ENCODE results near the gene COL11A2.
"Not testable (repeated sequence)": the region's sequence is repeated elsewhere in the genome, so short reads cannot be mapped to it uniquely, and the experiment has no call there.

Gene COL11A2

DNA sequence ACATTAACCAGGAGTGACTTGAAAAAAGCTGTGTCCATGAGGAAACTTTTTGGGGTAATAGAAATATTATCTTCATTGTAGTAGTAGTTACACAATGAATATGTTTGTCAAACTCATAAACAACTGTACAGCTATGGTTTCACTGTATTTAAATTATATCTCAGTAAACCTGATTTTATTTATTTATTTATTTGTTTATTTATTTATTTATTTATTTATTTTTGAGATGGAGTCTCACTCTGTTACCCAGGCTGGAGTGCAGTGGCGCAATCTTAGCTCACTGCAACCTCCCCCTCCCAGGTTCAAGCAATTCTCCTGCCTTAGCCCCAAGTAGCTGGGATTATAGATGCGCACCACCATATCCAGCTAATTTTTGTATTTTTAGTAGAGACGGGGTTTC, 41.7 kb downstream of the COL11A2 start:
- not testable (repeated sequence) for DNase-seq

DNA sequence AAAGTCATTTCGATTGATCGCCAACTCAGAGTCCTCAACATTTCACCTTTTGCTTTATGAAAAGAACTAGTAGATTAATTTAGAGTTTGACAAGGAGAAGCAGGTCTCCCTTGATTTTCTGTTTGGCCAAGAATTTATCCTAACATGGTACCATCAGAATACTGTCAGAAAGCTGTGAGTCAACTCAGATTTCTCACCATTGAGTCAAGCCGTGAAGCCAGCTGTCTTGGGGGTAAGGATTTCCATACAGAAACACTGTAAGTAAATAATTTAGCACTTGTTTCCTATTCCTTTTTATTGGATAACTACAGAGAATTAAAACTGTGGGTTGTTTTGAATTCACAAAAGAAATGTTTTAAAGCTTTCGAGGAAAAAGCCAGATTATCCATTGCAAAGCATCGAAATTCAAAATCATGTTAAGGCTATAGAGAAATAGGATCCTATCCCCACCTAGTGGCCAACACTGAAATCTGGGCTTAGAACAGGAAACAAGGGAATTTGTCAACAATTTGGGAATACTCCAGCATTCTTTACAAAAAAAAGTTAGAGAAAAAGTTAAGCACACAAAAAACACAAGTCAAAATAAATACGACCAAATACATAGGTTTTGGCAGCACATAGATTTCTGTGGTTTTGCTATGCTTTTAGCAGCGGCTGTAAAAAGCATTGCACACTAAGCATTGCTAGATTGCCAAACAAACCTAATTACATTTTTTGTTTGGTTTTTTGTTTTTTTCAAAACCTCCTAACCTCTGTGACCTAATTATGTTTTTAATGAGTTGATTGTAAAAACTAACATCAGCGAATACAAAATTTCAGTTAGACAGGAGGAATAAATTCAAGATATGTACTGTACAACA, 44.2 kb downstream of the COL11A2 start:
- peak; percentile 50 for DNase-seq

DNA sequence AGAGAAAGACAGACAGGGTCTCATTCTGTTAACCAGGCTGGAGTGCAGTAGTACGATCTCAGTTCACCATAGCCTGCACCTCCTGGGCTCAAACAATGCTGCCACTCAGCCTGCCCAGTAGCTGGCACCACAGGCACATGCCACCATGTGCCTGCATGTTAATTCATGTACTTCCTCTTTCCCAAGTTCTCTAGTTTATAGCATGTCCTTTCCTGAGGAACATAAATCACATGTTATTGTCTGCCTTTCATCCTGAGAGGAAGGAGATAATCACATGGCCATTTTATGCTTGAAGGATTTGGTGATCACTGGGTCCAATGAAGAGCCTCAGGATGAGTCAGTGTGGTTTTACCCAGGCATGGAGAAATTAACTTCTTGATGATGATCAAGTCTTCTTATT, 47.9 kb downstream of the COL11A2 start:
- DNase-seq = peak; percentile 16

DNA sequence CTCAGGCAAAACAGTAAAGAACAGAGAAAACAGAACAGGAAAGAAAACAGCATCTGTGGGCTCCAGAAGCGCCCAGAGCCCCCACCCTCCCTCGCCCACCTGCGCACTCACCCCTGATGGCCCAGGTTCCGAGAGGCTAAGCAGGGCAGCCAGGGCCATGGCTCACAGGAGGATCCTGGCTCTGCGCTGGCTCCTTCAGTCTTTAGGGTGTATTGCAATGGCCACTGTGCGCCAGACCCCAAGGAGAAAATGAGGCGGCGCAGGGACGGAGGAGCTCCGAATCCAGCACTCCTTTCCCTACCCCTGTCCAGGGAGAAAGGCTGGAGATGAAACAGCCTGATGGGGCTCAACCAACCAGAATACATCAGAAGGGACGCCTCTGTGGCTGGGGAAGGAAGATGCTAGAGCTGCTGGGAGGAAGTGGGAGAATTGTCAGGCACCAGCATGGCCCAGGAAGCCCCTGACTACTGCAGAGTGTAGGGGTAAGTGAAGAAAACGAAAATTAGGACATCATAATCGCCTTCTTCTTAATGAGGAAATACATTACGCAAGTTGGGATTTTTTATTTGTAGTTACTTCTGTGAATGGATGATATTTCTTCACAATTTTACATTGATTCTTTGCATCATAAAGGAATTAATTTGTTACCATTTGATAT, 49.0 kb downstream of the COL11A2 start:
- no peak for DNase-seq

DNA sequence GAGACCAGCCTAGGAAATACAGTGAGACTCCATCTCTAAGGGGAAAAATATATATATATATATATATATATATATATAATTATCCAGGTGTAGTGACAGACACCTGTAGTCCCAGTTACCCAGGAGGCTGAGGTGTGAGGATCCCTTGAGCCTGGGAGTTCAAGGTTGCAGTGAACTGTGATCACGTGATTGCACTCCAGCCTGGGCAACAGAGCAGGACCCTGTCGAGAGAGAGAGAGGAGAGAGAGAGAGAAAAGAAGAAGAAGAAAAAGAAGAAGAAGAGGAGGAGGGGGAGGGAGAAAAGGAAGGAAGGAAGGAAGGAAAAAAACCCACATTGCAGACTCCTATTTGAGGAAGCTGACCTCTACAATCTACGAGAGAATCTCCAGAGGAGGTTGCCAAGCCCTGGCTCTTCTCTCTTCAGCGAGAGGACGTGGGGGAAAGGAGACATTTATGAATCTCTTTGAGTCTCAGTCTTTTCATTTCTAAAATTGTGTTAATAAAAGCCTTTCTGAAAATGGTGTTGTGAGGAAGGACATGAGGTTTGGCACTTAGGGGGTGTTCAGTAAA, 49.7 kb downstream of the COL11A2 start:
- DNase-seq = no peak

DNA sequence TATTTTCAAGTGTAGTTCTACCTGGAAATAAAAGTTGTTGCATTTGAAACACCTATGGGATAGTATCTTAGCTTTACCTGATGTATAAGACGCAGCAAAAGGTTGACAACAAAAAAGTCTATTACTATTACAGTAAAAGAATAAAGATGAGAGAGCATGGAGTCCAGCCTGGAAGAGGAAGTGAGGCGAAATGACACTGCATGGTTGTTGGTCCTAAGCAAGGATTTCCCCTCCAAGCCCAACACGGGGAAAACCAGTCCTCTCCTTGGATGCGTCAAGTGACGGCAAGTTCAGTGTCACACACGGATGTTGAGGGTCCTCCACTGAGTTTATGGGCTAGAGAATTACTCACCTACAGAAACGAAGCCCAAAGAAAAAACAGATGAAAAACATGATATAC, 51.7 kb downstream of the COL11A2 start:
- no peak for DNase-seq

DNA sequence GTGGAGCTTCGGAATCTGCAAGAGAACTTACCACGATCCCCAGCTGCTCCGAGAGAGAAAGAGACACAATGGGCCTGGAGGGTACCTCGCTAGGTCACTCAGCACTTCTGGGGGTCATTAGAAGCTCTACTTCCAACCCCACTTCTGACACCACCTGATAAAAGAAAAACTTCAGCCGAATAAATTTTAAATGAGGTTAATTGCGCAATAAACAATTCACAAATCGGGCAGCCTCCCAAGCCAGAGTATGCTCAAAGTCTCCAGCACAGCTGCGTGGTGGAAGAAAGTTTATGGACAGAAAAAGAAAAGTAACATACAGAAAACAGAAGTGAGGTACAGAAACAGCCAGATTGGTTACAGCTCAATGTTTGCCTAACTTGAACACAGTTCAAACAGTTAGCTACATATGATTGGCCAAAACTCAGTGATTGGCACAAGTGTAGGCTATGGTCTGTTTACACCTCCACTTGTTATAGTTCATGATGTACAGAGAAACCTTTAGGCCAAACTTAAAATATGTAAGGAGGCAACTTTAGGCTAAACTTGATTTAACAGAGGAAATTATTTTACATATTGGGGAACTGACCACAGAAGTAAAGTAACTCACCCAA, 52.6 kb downstream of the COL11A2 start:
- no peak for DNase-seq

DNA sequence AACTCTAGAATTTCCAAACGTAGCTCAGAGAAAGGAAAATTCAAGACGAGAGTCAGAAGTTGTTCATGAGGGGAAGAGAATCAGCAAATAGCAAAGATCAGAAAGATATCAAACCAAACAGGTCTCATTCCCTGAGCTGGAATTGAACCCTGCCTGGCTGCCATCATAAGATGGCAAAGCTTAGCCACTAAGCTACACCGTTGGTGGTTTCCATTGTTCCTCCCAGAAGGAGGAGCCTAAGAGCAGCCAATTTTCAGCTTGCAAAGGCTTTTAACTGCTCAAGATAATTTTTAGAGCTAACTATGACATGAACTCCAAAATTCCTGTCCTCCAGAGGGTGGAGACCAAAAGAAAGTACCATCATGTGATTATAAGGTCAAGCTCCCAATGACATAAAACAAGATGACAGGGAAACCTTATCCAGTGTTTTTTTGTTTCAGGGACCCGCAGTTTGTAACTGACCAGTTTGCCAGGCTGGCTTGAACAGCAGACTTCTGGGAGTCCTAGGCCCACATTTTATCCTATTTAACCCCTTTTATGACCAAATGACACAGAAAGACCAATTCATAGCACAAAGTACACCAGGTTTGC, 55.9 kb downstream of the COL11A2 start:
- no peak for DNase-seq

DNA sequence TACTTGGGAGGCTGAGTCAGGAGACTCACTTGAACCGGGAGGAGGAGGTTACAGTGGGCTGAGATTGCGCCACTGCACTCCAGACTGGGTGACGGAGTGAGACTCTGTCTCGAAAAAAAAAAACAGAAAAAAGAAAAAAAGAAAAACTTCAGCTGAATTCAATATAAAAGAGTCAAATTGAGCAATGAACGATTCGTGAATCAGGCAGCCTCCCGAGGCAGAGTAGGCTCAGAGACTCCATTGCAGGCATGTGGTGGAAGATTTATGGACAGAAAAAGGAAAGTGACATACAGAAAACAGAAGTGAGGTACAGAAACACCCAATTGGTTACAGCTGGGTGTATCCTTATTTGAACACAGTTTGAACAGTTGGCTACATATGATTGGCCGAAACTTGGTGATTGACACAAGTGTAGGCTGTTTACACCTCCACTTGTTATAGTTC, 60.2 kb downstream of the COL11A2 start:
- DNase-seq = peak; percentile 1

DNA sequence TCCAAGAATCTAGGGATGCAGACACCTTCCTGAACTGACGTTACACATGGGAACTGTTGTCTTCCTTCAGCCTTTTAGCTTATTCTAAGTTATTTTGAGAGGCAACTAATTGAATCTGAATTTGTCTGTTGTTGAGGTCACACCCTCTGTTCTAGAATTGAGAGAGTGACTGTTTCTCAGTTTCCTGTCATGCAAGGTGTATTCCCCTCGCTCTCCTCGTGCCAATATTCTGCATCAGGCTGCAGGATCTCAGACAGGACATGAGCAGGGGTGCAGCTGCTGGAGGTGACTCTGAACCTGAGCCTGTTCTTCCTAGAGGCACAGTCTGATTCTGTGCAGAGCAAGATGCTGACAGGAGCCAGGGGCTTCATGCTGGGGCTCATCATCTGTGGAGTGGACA, 63.9 kb downstream of the COL11A2 start:
- no peak for DNase-seq

DNA sequence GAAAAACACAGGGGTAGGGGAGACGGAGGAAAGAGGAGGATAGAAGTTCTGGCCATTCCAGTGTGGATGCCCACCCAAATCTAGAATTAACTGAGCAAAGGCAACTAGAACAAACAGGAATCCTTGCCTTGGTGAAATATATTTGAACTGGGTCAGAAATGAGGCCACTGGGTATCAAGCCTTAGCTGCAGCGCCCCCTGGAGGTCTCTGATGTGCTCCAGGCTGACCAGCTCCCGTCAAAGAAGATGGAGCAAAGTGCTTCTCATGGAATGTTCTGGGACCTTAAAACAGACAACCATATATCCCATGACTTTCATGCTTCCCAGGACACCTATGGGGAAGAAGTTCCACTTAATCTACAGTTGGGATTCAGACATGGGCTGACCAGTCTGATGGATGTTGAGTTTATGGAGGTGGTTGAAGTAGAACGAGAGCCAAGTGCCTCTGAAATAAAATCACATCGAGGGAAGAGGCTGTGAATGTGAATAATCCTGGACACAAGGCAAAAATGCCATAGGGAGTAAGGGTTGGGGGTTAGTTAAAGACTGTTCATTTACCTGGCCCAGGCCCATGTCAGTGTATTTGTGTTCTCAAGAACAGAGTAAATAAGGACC, 66.1 kb downstream of the COL11A2 start:
- peak; percentile 14 for DNase-seq

DNA sequence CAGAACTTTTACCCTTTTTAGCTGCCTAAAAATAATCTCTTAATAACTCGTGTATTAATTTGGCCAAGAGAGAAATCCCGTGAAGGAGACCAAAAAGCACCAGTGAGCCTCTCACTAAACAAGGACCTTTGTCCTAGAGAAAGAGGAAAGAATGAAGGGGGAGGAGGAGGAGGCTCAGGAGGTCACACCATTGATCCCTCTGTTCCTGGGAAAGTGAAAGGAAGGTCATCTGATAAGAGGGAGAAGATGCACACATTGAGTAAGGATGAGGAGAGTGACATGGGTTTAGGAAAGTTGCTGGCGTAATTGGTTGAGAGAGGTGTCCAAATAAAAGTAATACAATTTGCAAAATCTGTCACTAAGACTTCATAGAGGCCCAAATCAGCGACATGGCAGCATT, 67.3 kb downstream of the COL11A2 start:
- DNase-seq = no peak

DNA sequence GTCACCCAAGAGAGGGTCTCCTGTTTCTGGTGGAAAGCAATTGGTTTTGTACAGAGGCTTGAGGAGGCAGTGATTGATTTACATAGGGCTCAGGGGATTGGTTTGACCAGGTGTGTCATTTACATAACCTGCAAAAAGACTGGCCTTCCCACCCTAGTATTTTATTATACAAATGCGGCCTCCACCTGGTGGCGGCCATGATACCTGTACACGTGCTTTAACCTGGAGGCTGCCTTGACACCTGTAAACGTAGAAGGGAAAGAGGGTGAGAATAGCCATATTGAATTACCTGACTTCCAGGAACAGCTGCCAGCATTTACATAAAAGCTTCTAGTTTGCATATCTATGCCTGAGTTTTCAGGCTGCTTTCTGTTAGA, 67.8 kb downstream of the COL11A2 start:
- DNase-seq = no peak

DNA sequence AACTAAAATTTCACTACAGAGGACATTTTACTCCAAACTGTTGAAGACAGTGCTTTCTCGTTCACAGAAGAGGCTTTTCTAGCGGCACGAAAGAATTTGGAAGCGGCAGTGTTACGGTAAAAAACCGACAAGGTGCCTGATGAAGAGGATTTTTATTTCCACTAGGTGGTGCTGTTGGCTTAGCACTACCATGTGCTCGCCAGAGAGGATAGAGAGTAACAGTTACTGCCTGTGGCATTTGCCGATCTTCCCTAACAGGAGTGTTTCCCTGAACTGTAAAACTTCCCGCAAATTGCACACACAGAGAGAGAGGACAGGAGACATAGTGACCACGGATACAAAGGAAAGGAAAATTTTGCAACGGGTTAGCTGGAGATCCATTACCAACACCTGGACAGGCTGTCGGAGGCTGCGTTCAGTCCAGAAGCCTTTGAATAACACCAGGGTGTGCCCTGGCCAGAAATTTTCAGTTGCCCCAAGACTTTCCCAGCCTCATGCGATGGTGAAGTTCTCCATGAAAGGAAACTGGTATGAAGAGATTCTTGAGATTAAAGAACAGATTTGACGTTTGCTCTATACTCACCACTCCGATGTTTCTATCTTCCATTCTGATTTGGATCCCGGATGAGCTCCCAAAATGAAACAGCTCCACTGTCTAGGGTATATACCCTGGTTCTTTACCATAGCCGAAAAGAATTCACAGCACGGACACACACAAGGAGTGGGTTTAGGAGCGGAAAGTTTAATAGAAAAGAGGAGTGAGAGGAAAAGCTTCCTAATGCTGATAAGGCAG, 68.3 kb downstream of the COL11A2 start:
- DNase-seq = peak; percentile 10

DNA sequence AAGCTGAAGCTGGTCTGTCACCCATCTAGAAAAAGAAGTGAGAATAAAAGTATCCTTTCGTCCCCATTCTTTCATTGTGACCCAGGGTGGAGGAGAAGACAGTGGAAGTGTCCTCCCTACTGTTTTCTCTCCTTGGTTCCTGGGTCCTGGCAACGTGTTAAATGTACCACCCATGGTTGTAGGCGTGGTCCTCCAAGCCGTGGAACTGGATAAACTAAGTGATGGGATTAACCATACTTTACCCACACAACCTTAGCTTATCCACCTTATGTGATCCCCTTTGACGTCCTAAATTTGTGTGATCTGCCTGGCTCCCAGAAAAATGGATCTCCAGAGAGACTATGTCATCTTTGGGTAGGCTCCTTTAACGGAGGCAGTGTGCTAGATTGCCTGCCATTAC, 69.1 kb downstream of the COL11A2 start:
- no peak for DNase-seq

DNA sequence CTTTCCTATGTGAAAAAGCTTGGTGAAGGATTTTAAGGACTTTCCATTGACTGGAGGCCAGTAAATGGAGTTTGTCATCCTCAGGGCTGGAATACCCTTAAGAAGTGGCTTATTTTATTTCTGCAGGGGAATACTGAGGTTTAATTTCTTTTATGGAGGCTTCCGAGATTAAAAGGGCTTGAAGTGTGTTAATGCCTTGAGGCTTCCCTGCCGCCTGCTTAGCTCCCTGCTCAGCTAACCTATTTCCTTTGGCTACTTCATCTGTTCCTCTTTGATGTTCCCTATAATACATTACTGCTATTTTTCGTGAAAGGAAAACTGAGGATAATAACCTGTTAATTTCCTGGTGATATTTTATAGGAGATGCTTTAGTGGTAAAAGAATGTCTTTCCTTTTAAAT, 72.3 kb downstream of the COL11A2 start:
- no peak for DNase-seq

DNA sequence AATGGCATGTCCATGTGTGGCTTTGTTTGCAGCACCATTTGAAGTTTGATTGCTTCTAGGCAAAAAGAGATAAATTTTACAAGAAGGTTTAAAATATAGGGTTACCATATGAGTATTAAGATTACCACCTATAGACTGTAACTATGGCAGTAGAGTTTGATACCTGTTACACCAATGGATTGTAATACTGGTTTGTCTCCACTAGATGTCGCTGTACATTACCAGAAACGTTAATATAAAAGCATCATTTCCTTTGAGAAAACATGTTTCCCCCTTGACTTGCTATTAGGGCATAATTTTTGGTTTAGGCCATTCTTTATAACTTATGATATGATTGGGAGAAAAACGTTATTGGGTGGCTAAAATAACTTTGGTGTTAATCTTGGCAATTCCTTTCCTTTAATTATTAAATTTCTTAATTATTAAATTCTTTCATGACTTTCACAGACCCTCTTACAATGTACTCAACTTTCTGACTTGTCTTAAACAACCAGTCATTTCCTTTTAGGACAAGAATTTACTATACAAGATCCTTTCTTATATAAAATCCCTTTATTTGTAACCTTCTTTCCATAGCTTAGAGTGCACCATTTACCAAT, 73.6 kb downstream of the COL11A2 start:
- peak; percentile 37 for DNase-seq

DNA sequence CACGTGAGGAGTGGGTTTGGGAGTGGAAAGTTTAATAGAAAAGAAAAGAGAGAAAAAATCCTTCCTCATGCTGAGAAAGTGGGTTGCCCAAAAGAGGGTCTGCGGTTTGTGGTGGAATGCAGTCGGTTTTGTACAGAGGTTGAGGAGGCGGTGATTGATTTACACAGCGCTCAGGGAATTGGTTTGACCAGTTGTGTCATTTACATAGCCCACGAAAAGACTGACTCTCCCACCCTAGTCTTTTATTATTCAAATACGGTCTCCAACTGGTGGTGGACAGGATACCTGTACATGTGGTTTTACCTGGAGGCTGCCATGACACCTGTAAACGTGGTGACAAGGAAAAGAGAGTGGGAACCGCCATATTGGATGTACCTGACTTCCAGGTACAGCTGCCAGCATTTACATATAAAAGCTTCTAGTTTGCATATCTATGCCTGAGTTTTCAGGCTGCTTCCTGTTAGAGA, 74.4 kb downstream of the COL11A2 start:
- no peak for DNase-seq

DNA sequence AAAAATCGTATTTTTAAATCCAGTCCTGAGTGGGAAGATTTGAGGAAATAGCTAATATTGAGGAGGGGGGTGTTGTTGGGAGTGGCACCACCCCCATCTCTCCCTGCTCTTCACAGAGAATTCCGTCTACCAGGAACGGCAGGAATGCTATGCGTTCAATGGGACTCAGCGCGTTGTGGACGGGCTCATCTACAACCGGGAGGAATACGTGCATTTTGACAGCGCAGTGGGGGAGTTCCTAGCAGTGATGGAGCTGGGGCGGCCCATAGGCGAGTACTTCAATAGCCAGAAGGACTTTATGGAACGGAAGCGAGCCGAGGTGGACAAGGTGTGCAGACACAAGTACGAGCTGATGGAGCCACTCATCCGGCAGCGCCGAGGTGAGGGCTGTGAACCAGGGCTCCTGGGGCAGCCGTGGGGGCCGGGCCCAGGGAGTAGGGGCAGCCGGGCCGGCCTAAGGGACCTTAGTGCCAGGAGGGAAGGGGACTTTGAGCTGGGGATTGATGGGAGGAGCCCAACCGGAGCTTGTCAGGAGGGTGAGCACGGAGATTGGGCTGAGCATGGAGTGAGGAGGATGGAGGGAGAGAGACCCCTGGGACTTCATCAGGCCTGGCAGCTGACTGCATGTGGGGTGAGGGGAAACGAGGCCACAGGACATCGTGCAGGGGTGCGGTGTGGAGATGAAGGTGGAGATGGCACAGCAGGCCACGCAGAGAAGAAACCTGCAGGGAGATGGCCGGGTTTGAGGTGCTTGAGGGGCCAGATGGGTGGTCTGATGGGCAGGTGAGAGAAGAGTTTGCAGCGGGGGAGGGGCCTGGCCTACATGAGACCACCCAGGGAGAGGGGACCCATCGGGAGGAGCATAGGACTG, 75.2 kb downstream of the COL11A2 start:
- peak; percentile 12 for DNase-seq

DNA sequence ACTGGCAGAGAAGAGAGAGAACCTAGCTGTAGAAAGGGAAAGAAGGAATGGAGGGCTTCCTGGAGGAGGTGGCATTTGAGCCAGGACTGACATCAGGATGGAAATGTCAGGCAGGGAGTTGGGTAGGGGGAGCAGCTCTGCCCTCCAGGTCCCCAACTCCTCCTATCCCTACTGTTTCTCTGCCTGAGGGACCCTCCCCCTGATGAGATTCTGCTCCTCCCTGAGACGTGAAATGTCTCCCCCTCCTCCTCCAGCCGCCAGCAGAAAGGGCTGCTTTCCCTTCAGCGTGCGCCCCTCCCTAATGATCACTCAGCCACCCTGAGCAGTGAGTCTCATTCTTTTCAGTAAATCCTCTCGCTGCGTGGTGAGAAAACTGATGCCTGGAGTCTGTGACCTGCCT, 75.8 kb downstream of the COL11A2 start:
- DNase-seq = no peak

Measured in fibroblast of skin of abdomen (primary cell).